ENCODE measurements around the gene KCNAB1. TPM values are rescaled to one million over a fixed set of nuclear protein-coding genes. Genes with fewer than 3 reads are reported as not detected.

The KCNAB1 gene
- total RNA-seq, 3 donors from 2014 or later (not counting 1 experiment from before 2014, with no cell fraction given), result not detected

DNA sequence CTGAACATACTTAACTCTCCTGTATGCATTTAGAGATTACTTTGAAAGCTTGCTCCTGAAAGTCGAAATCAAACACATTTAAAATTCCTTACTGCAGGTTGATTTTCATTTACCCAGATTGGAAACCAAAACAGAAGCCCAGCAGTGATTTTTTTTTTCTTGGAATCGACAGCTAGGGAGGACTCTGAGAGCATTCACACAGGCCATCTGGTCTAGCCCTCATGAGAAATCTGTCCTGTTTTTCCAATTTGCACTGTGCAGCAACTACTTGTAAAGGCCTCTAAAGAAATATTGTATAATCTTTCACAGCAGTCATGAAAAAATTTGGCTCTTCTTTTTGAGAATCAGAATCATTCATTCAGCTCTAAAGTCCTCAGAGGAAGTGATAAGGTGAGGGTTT, 179.2 kb downstream of the KCNAB1 start:
- TF ChIP-seq CTCF (IDR thresholded peaks at IDR 0.05), result no peak
- Histone ChIP-seq H3K27ac (ENCODE audit: low read length) (no peak overlapping the region), H3K27me3 (ENCODE audit: control insufficient read depth, insufficient read depth, low read length) (no peaks in the 10 kb centered on the region), H3K4me3 (ENCODE audit: low read length) (no peak overlapping the region), H3K36me3 (ENCODE audit: control insufficient read depth, insufficient read depth, low read length) (no peaks in the 10 kb centered on the region), H3K4me1 (ENCODE audit: control insufficient read depth, insufficient read depth, low read length) (no peaks in the 10 kb centered on the region), H3K9me3 (ENCODE audit: control insufficient read depth, insufficient read depth, low read length) (no peaks in the 10 kb centered on the region)
- no peaks in the 10 kb centered on the region for H3K9me3 Mint-ChIP-seq
- H3K4me1 Mint-ChIP-seq, result no peaks in the 10 kb centered on the region
- intact Hi-C loops (cut with micrococcal nuclease), result no loop called here
- WGBS (ENCODE audit: insufficient coverage), result 57% methylated on average over 2 of the region's 2 CpGs
- no peaks in the 10 kb centered on the region for H3K36me3 Mint-ChIP-seq
- no peak for DNase-seq
- peaks cover 17 to 25% of the 10 kb centered on the region in 2 donors for H3K27me3 Mint-ChIP-seq (ENCODE audit: low read depth in 2 of 2)
- no peak overlapping the region for H3K4me3 Mint-ChIP-seq
- no peak overlapping the region for H3K27ac Mint-ChIP-seq
- ATAC-seq, result no peak

DNA sequence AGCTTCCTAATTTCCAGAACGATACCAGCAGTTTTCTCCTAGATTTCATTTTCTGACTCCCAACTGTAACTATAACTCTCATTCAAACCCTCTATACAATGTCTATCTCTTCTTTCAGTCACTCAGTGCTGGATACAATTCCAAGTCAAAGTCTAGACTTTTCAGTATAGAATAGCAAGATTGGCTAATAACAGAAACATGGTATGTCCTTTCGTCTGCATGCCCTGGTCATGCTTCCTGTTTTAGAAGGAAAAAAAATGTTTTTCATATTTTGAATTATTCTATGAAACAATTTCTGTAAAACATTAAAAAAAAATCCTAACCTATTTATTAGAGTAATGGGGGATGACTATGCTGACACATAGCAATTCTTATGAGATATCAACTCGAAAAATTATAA, 180.0 kb downstream of the KCNAB1 start:
- no peak for ATAC-seq
- no peaks in the 10 kb centered on the region for H3K9me3 Mint-ChIP-seq
- no peaks in the 10 kb centered on the region for H3K36me3 Mint-ChIP-seq
- DNase-seq, result no peak
- no peak for TF ChIP-seq CTCF (IDR thresholded peaks at IDR 0.05)
- no peaks in the 10 kb centered on the region for H3K27me3 ChIP-seq (ENCODE audit: control insufficient read depth, insufficient read depth, low read length)
- no peak overlapping the region for H3K4me3 ChIP-seq (ENCODE audit: low read length)
- intact Hi-C loops (cut with micrococcal nuclease), result no loop called here
- no peaks in the 10 kb centered on the region for H3K36me3 ChIP-seq (ENCODE audit: control insufficient read depth, insufficient read depth, low read length)
- H3K9me3 ChIP-seq (ENCODE audit: control insufficient read depth, insufficient read depth, low read length), result no peaks in the 10 kb centered on the region
- no peak overlapping the region for H3K27ac Mint-ChIP-seq
- no peak overlapping the region for H3K27ac ChIP-seq (ENCODE audit: low read length)
- 81% methylated on average over 2 of the region's 3 CpGs for WGBS (ENCODE audit: insufficient coverage)
- H3K4me1 Mint-ChIP-seq, result no peaks in the 10 kb centered on the region
- no peak overlapping the region for H3K4me3 Mint-ChIP-seq
- H3K27me3 Mint-ChIP-seq (ENCODE audit: low read depth in 2 of 2), result peaks cover 15 to 18% of the 10 kb centered on the region in 2 donors
- H3K4me1 ChIP-seq (ENCODE audit: control insufficient read depth, insufficient read depth, low read length), result no peaks in the 10 kb centered on the region

- TF ChIP-seq CTCF (IDR thresholded peaks at IDR 0.05), result no peak
- intact Hi-C loops (cut with micrococcal nuclease), result no loop called here
- no peaks in the 10 kb centered on the region for H3K4me1 ChIP-seq (ENCODE audit: control insufficient read depth, insufficient read depth, low read length)
- ATAC-seq, result no peak
- no peaks in the 10 kb centered on the region for H3K9me3 ChIP-seq (ENCODE audit: control insufficient read depth, insufficient read depth, low read length)
- no peak overlapping the region for H3K4me3 ChIP-seq (ENCODE audit: low read length)
- WGBS (ENCODE audit: insufficient coverage), result 81% methylated on average over 5 of the region's 6 CpGs
- H3K27ac ChIP-seq (ENCODE audit: low read length), result no peak overlapping the region
- Mint-ChIP-seq H3K27ac (no peak overlapping the region), H3K27me3 (ENCODE audit: low read depth in 2 of 2) (peaks cover 10 to 12% of the 10 kb centered on the region in 2 donors), H3K4me1 (no peaks in the 10 kb centered on the region), H3K36me3 (no peaks in the 10 kb centered on the region), H3K4me3 (no peak overlapping the region), H3K9me3 (no peaks in the 10 kb centered on the region)
- no peaks in the 10 kb centered on the region for H3K27me3 ChIP-seq (ENCODE audit: control insufficient read depth, insufficient read depth, low read length)
- DNase-seq, result no peak
- H3K36me3 ChIP-seq (ENCODE audit: control insufficient read depth, insufficient read depth, low read length), result no peaks in the 10 kb centered on the region
Measured at GRCh38 chr3:156300929-156301840, 180.8 kb downstream of the KCNAB1 start.

All from natural killer cell (primary cell).